ENCODE measurements around the gene TFAP2C.
"Not testable (repeated sequence)": the region's sequence is repeated elsewhere in the genome, so short reads cannot be mapped to it uniquely, and the experiment has no call there.

TFAP2C gene

DNA sequence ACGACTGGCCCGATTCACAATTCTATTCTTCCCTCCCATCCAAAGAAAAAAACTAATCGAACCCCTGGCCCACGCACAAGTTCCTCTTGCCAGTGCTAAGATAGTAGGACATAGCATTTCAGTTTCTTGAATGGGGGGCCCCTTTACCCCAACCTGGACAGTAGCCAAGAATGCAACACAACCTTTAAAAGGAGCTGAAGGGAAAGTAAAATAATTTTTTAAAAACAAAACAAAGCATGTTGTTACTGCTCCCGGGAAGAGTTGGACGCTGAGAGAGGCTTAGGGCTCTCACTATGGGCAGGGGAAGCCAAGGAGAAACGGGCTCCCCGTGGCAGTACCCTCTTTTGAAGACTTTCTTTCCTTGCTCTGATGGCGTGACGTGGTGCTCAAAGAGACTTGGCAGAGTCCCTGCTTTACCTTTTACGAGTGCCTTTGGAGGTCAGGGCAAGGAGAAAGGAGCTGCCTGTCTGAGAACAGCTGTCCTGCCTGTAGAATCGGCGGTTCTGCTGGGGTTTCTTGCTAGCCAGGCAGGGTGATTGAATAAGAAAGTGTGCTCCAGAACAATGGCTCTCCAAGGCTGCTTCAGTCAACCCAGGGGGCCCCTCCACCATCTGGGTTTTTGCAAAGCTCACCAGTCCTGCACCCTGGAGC is 5.8 kb downstream of the TFAP2C start:
- H4K20me1 ChIP-seq, result peaks cover 79% of the 10 kb centered on the region
- H3K9me3 ChIP-seq, result peaks cover 15% of the 10 kb centered on the region
- no peak overlapping the region for H3K9ac ChIP-seq
- H3K27ac ChIP-seq, result no peak overlapping the region
- TF ChIP-seq Cebpa-rat (IDR thresholded peaks at IDR 0.05), result no peak
- no peak overlapping the region for H3K4me2 ChIP-seq
- no peak overlapping the region for H3K4me3 ChIP-seq
- no peaks in the 10 kb centered on the region for H3K36me3 ChIP-seq
- H3K4me1 ChIP-seq, result peaks cover 56% of the 10 kb centered on the region
- H3K27me3 ChIP-seq, result peaks cover 100% of the 10 kb centered on the region

DNA sequence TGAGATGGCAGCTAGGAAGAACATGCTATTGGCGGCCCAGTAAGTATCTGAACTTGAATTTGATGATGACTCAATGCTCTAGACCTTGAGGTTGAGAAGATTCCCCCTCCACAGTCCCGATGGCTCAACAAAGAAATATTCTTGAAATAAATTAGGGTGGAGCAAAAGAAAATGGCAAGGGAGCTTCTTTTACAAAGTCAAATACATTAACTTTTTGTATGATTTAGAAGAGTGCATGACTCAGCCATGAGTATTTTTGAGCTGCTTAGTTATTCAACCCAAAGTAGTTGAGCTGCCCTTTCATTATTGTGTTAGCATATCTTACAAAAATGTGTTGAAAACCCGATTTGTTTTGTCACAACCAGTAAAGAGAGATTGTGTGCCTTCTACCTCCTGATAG is 7.6 kb downstream of the TFAP2C start:
- Histone ChIP-seq H3K9ac (no peak overlapping the region), H3K36me3 (no peaks in the 10 kb centered on the region), H3K4me1 (peaks cover 47% of the 10 kb centered on the region), H3K27ac (0 out of 2 replicates have a peak overlapping the region, but pooled peaks have one; percentile 5), H3K4me2 (peak overlapping the region; percentile 84), H3K4me3 (no peak overlapping the region; the same call in 1 of the 2 replicates), H4K20me1 (peaks cover 60% of the 10 kb centered on the region), H3K9me3 (no peaks in the 10 kb centered on the region), H3K27me3 (peaks cover 88% of the 10 kb centered on the region)
- TF ChIP-seq Cebpa-rat (IDR thresholded peaks at IDR 0.05), result no peak

DNA sequence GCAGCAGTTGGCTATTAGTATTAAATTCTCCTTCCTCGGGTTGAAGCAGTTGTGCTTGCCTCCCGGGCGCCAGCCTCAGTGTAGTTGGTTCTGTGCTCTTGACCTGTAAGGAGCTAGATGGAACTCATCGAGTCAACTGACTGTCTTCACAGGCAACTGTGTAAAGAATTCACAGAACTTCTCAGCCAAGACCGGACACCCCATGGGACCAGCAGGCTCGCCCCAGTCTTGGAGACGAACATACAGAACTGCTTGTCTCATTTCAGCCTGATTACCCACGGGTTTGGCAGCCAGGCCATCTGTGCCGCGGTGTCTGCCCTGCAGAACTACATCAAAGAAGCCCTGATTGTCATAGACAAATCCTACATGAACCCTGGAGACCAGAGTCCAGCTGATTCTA is 8.5 kb downstream of the TFAP2C start:
- Histone ChIP-seq H4K20me1 (peaks cover 51% of the 10 kb centered on the region), H3K4me3 (peak overlapping the region; percentile 39), H3K27me3 (peaks cover 79% of the 10 kb centered on the region), H3K9ac (no peak overlapping the region), H3K4me2 (peak overlapping the region; percentile 84), H3K4me1 (peaks cover 55% of the 10 kb centered on the region), H3K27ac (no peak overlapping the region), H3K9me3 (no peaks in the 10 kb centered on the region), H3K36me3 (no peaks in the 10 kb centered on the region)
- TF ChIP-seq Cebpa-rat (IDR thresholded peaks at IDR 0.05), result no peak

DNA sequence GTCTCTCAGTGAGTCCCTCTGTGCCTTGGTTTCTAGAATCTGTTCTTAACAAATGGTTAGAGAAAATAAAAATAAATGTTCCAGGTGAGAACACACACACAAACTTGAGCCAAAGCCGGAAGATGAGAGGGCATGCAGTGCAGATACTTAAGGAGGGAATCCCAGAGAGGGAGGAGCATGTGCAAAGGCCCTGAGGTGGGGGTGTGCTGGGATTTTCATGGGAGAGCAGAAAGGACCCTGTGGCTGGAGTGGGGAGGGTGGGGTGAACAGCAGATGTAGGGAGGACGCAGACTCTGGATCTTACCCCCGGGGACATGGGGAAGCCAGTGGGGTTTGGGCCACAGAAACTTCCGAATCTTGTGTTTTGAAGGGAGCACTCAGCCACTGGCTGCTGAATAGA is 17.5 kb downstream of the TFAP2C start:
- Histone ChIP-seq H3K9ac (no peak overlapping the region), H3K4me3 (no peak overlapping the region), H3K4me2 (no peak overlapping the region), H3K36me3 (no peaks in the 10 kb centered on the region), H3K27me3 (no peaks in the 10 kb centered on the region; the same call in 1 of the 2 replicates), H3K4me1 (peaks cover 12% of the 10 kb centered on the region), H3K9me3 (no peaks in the 10 kb centered on the region), H4K20me1 (no peaks in the 10 kb centered on the region), H3K27ac (no peak overlapping the region)
- TF ChIP-seq Cebpa-rat (IDR thresholded peaks at IDR 0.05), result no peak

DNA sequence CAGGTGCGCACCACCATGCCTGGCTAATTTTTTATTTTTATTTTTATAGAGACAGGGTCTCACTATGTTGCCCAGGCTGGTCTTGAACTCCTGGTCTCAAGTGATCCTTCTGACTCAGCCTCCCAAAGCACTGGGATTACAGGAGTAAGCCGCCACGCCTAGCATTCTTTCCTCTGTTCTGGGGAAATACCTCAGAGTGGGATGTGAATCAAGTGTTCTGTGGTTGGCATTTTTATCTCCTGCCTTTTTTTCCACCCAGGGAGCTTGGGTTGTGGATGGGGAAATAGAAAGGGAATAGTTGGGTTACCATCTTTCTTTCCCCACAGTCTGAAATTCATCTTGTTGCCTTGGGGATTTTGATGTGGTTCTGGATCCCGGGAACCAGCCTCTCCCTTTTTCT is 24.1 kb downstream of the TFAP2C start:
- TF ChIP-seq Cebpa-rat (IDR thresholded peaks at IDR 0.05), result no peak
- Histone ChIP-seq H3K36me3 (no peaks in the 10 kb centered on the region), H3K27me3 (no peaks in the 10 kb centered on the region), H3K4me3 (no peak overlapping the region), H3K4me2 (no peak overlapping the region), H4K20me1 (no peaks in the 10 kb centered on the region), H3K9me3 (no peaks in the 10 kb centered on the region), H3K9ac (no peak overlapping the region), H3K4me1 (peaks cover 13% of the 10 kb centered on the region), H3K27ac (no peak overlapping the region)

DNA sequence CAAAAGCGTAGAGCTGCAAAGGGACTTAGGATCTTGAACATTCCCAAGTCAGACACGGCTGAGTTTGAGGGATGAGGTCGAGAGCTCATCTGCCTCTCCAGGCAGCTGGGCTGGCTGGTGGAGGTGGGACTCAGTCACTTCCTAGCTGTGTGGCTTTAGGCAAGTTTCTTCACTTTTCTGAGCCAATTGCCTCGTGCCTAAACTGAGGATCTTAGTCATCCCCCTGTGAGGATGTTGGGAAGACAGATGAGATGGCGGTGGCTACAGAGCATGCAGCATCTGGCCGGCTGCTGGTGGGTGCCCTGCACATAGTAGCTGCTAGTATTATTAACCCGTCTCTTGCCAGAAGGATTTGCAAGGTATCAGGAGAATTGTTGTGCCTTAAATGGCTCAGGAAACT is 27.5 kb downstream of the TFAP2C start:
- no peak overlapping the region for H3K4me2 ChIP-seq
- no peak overlapping the region for H3K27ac ChIP-seq
- TF ChIP-seq Cebpa-rat (IDR thresholded peaks at IDR 0.05), result no peak
- H3K27me3 ChIP-seq, result no peaks in the 10 kb centered on the region
- H3K9me3 ChIP-seq, result no peaks in the 10 kb centered on the region
- no peak overlapping the region for H3K4me3 ChIP-seq
- peaks cover 22% of the 10 kb centered on the region for H3K4me1 ChIP-seq
- no peak overlapping the region for H3K9ac ChIP-seq
- no peaks in the 10 kb centered on the region for H4K20me1 ChIP-seq
- no peaks in the 10 kb centered on the region for H3K36me3 ChIP-seq

DNA sequence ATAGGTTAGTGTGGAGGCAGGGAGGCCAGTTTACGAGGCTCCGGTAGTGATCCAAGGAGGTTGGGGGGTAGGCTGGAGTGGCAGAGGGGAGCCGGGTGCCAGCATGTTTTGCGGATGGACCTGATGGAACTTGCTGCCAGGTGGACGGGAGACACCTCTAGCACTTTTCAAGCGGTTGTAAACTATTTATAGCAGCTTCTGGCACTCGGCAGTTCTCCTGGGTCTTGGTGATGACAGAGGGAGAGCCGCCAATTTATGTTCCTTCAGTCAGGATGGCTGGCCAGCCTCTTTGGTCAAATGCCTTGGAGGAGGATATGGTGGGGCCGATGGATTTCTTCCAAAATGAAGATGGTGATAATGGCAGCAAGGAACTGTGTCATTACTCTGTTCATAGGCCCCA is 28.8 kb downstream of the TFAP2C start:
- Histone ChIP-seq H3K9ac (no peak overlapping the region), H3K27me3 (no peaks in the 10 kb centered on the region), H3K4me3 (no peak overlapping the region), H3K36me3 (no peaks in the 10 kb centered on the region), H3K4me1 (peaks cover 18% of the 10 kb centered on the region), H4K20me1 (no peaks in the 10 kb centered on the region), H3K27ac (no peak overlapping the region), H3K9me3 (no peaks in the 10 kb centered on the region), H3K4me2 (peak overlapping the region; percentile 37)
- no peak for TF ChIP-seq Cebpa-rat (IDR thresholded peaks at IDR 0.05)

DNA sequence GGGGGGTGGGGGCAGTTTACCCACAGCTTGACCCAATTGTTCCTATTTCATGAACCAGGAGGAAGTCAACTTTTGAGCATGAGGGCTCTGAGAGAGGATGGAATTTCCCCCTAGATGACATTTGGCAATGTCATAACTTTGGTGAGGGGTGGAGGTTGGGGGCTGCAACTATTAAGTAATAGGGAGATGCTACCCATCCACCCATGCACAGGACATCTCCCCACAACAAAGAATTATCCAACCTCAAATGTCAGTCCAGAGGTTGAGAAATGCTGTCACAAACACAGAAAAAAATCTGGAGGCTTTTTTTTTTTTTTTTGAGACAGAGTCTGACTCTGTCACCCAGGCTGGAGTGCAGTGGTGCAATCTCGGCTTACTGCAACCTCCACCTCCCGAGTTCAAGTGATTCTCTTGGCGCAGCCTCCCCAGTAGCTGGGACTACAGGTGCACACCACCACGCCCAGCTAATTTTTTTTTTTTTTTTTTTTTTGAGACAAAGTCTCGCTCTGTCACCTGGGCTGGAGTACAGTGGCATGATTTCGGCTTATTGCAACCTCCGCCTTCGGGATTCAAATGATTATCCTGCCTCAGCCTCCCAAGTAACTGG is 29.3 kb downstream of the TFAP2C start:
- H3K36me3 ChIP-seq, H3K9ac ChIP-seq, H4K20me1 ChIP-seq, H3K27ac ChIP-seq, H3K4me3 ChIP-seq, H3K27me3 ChIP-seq, H3K9me3 ChIP-seq: not testable (repeated sequence)
- peak overlapping the region; percentile 37 for H3K4me2 ChIP-seq
- H3K4me1 ChIP-seq, result peaks cover 18% of the 10 kb centered on the region

DNA sequence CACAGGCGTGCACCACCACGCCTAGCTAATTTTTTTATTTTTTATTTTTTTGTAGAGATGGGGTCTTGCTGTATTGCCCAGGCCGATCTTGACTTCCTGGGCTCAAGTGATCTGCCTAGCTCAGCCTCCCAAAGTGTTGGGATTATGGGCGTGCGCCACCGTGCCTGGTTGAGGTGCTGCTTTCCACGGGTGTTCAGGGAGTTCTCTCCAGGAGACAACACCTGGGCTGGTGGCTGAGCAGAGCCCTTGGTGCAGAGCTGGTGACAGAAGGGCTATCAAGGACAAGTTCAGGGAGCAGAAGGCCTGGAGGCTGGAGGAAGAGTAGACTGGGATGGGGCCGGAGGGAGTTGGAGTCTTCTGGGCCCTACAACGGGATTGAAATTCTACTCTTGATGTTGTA is 34.6 kb downstream of the TFAP2C start:
- no peak overlapping the region for H3K27ac ChIP-seq
- H4K20me1 ChIP-seq, result no peaks in the 10 kb centered on the region
- H3K4me2 ChIP-seq, result no peak overlapping the region
- no peaks in the 10 kb centered on the region for H3K9me3 ChIP-seq
- peaks cover 7% of the 10 kb centered on the region for H3K4me1 ChIP-seq
- H3K36me3 ChIP-seq, result no peaks in the 10 kb centered on the region
- H3K4me3 ChIP-seq, result no peak overlapping the region
- no peak for TF ChIP-seq Cebpa-rat (IDR thresholded peaks at IDR 0.05)
- H3K27me3 ChIP-seq, result no peaks in the 10 kb centered on the region
- H3K9ac ChIP-seq, result no peak overlapping the region

DNA sequence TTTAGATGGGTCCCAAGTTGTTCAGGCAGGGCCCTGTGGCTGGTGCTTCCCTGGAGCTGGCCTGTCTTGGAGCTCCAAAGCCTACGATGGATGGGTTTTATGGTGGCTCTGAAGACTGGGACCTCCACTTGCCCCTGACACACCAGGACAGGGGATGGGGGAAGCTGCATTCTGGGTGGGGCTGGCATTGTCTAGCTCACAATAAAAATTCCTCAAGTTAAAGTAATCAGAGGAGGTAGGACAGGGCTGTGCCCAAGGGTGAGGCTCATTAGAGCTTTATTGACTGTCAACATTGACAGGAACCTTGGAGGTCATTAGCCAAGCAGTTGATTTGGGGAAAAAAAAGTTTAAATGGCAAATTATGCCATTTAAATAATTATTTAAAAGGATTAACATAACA is 35.7 kb downstream of the TFAP2C start:
- Histone ChIP-seq H3K27ac (no peak overlapping the region), H3K4me3 (no peak overlapping the region), H3K4me1 (no peaks in the 10 kb centered on the region; the same call in 1 of the 2 replicates), H3K27me3 (no peaks in the 10 kb centered on the region), H3K4me2 (no peak overlapping the region), H4K20me1 (no peaks in the 10 kb centered on the region), H3K36me3 (no peaks in the 10 kb centered on the region), H3K9me3 (no peaks in the 10 kb centered on the region), H3K9ac (no peak overlapping the region)
- no peak for TF ChIP-seq Cebpa-rat (IDR thresholded peaks at IDR 0.05)

All from BLaER1 (cell line).